Peyer's patch (tissue), 4 donors: Measurements from ENCODE around the gene PTP4A2.

Experiments used
- CTCF ChIP-seq, 6 experiments: fragments of 450-650 bp in 4 of 6; fragments of 200-600 bp in 2 of 6; sonication (generic) in 1 of 6; IDR thresholded peaks; one replicate each; pipeline ENCODE4 v1.5.1; 2017 to 2019; ENCODE audit warnings: antibody characterized with exemption in 6 of 6, mild to moderate bottlenecking in 3 of 6, moderate library complexity in 1 of 6
- POLR2A ChIP-seq, 2 donors: fragments of 450-650 bp; IDR thresholded peaks; one replicate each; pipeline ENCODE4 v1.5.1; 2017; ENCODE audit warnings: antibody characterized with exemption in 2 of 2, mild to moderate bottlenecking in 2 of 2, moderate library complexity in 2 of 2

DNA sequence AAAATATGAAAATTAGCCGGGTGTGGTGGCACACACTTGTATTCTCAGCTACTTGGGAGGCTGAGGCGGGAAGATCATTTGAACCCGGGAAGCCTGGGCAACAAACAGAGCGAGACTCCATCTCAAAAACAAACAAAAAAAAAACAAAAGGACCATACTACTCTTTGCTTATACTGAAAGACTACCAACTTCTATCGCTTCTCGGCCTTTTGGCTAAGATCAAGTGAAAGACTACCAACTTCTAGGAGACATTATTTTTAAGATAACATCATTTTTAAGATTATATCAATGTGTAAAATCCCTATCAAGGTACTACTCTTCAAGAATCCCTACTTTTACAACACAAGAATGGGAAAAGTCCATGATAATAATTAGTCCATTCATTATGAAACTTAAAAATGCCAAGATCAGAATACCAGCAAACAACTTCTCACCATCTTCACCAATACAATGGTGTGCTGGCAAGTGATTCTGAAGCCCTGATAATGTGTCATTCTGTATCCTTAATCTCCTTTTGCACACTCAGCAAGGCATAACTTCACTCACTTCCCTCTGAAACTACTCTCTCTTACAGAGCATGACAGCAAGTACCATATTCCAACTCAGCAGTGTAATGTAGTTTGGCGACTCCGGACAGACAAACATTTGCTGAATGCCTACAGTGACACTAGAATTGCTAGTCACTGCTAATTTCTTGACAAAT, 1.7 kb downstream of the PTP4A2 start:
- TF ChIP-seq CTCF (IDR thresholded peaks at IDR 0.05) = no peak
- no peak for TF ChIP-seq POLR2A (IDR thresholded peaks at IDR 0.05)
